Occipital lobe (tissue), 2 donors: ENCODE measurements around the gene GRK2. TPM values are rescaled to one million over a fixed set of nuclear protein-coding genes. Genes with fewer than 3 reads are reported as not detected.
A peak's percentile ranks its signal among the peaks of the same experiment; 100 is the strongest.

Experiments used
- DNase-seq: peaks from one replicate; lab custom pipeline; 2025; lab: John Stamatoyannopoulos, UW
- total RNA-seq: library from RNA; depleted of rRNA; stranded (reverse); fragments of >200 nt; gene quantifications from one replicate; pipeline ENCODE4 v1.2.3, GENCODE V29; 2014

The GRK2 gene
- total RNA-seq, 1 donor from 2014 or later: 44.9 TPM

DNA sequence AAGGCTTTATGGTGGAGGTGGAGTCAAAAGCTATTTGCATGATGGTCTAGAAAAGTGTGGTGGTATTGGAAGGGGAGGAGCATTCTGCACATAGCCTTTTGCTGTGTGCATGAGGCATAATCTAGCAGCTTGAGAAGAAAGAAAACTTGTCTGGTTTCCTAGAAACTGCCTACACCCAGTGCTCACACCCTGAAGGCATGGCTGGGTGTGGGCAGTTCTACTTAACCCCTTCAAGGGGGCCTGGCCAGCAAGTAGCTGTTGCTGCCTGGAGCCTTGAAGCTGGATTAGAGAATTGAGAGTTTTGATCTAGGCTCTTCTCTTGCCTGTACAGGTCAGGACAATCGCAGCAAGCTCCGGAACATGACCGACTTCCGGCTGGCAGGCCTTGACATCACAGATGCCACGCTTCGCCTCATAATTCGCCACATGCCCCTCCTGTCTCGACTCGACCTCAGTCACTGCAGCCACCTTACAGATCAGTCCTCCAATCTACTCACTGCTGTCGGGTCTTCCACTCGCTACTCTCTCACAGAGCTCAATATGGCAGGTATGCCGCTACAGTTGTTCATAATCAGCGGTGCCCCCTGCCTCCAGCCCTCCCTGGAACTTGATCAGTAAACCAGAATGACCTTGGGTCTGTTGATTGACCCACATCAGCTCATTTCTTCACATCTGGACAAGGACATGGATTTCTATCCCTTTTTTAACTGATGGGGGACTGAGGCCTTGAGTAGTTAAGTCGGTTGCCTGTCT is 12.2 kb upstream of the GRK2 start:
- no peak for DNase-seq

DNA sequence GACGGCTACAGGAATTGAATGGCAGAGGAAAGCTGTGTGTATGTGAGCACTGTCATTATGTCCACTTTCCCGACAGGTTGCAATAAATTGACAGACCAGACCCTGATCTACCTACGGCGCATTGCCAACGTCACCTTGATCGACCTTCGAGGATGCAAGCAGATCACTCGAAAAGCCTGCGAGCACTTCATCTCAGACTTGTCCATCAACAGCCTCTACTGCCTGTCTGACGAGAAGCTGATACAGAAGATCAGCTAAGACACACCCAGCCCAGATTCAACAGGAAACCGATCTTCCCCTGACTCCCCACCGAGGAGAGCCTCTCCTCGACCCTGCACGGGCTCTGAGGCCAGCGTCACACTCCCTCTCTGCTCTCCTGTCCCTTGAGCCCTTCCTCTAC is 11.5 kb upstream of the GRK2 start:
- no peak for DNase-seq

DNA sequence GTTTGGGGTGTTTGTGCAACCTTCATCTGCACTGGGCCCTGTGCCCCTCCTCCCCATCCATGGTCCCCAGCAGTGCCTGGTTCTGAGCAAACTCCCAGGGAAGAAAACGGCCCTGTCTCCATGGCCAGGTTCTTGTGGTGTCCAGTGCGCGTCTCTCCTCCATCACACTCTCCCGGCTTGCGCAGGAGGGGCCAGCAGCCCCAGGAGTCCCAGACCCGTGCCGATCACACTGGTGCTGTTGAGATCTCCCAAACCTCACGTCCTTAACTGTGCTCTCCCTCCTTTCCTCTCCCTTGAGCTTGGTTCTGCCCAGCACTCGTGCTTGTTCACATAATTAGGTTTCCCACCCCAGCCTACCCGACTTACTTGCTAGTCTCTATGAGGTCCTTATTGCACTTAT is 10.9 kb upstream of the GRK2 start:
- DNase-seq: no peak

DNA sequence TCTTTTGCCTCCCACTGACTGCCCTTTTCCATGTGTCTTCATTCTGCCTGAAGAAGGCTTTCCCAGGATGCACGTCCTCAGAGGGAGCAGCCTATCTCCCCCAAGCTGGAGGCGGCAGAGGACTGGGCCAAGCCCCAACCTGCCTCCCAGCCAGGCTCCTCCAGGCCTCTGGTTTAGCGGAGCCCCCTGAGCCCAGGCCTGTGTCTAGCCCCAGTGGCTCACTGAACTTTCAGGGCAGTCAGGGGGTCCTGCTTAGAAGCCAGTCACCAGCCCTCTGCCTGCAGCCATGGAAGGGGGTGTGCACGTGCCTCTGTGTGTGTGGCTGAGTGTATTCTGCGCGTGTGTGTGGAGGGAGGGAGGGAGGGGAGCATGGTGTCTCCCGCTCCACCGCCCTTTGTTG is 10.4 kb upstream of the GRK2 start:
- no peak for DNase-seq

DNA sequence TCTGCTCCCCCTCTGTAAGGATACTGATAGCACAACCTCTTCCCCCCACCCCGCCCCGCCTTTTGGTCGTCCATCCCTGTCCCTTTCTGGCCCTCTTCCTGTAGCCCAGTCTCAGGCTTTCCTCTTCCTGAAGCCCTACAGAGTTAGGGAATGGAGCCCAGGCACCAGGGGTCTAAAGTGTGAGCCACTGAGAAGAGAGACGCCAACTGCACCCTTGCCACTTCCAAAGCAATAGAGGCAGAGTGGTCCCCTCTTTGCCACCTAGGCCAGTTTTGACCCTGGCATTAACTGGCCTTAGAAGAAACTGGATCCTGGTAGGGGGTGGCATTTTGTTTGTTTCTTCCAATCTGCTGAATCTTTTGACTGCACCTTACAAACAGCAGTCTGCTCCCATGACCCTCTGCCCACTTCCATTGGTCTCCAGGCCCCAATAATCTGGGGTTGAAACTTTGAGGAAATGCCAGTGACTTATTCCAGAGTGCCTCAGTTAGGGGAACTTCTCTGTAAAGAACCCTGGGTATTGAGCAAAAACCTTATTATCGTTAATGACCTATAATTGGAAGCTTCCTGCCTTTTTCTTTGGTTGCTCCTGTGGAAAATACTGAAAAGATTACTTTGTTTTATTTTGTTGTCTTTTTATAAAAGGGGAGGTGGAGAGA is 9.7 kb upstream of the GRK2 start:
- DNase-seq: no peak

DNA sequence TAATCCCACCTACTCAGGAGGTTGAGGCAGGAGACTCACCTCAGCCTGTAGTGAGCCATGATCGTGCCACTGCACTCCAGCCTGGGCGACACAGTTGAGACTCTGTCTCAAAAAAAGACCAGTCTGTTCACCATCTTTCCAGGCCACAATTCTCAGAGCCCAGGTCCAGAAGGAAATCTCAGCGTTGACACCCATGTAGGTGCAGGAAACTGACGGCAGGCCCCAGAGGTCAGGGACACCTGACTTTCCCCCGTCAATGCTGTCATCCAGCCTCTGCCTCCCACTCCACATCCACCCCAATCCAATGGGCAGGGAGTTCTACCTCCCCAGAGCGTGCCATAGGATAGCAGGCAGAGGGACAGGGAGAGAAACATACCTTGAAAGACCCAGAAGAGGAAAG is 5.9 kb upstream of the GRK2 start:
- DNase-seq: no peak

DNA sequence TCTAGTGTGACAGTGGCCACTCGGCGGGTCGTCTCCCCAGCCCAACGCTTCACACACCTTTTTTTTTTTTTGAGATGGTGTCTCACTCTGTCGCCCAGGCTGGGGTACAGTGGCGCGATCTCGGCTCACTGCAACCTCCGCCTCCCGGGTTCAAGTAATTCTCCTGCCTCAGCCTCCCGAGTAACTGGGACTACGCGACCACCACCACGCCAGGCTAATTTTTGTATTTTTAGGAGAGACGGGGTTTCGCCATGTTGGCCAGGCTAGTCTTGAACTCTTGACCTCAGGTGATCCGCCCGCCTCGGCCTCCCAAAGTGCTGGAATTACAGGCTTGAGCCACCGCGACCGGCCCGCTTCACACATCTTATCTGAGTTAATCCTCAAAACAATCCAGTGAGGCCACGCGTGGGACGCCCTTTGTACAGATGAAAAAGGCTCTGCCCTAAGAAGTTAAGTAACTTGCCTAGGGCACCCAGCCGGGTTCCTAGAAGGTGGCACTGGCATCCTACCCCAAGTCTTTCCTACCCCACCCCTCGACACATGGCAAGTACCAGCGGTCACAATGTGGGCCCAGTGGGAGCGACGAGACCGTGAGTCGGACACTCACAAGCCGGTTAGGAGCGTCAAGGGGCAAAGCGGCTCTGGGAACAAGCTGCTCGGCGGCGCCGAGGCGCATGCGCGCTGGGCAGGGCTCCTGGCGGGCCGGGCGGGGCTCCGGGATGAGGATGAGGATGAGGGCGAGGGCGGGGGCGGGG is 5.2 kb upstream of the GRK2 start:
- DNase-seq: peak; percentile 38

DNA sequence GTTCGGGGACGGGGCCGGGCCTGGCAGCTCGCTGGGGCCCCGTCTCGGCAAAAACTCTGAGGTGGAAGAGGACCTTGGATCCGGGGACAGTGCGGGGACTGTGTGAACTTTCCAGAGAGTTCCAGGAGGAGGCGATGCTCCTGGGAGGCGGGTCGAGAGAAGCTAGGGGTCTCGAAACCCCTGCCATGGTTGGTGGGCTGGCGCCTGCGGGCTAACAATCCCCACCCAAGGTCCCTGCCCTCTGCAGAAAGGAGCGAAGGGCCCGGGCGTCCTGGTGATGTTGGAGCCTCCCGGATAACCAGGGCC is 4.7 kb upstream of the GRK2 start:
- no peak for DNase-seq

DNA sequence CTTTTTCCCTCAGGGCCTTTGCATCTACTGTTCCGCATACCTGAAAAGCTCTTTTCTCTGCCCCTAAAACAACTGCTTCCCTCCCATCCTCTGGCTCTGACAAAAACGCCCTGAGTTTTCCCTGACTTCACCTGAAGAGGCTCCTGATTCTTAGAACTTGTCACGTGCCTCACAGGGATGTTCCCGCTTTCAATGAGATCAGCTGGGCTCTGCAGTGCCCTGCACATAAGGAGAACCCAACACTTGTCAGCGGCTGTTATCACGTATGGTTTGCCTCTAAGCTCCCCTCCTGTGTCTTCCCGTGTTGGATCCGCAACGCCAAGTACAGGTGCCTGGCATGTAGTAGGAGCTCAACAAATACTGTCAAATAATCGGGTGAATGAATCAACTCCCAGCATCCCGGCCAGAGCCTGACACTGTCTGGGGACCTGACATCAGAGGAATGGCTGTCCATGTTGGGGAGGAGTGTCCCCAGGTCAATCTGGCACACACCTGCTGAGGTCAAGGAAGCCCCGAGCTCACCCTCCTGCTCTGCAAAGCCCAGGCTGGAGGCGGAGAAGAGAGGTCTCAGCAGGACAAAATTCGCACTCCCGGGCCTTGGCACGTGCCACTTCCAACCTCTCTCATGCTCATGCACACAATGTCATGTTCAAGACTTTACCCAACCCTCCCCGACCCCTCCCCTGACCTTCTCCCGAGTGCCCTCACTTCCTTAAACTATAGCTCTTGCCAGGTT is 4.2 kb upstream of the GRK2 start:
- DNase-seq: no peak

DNA sequence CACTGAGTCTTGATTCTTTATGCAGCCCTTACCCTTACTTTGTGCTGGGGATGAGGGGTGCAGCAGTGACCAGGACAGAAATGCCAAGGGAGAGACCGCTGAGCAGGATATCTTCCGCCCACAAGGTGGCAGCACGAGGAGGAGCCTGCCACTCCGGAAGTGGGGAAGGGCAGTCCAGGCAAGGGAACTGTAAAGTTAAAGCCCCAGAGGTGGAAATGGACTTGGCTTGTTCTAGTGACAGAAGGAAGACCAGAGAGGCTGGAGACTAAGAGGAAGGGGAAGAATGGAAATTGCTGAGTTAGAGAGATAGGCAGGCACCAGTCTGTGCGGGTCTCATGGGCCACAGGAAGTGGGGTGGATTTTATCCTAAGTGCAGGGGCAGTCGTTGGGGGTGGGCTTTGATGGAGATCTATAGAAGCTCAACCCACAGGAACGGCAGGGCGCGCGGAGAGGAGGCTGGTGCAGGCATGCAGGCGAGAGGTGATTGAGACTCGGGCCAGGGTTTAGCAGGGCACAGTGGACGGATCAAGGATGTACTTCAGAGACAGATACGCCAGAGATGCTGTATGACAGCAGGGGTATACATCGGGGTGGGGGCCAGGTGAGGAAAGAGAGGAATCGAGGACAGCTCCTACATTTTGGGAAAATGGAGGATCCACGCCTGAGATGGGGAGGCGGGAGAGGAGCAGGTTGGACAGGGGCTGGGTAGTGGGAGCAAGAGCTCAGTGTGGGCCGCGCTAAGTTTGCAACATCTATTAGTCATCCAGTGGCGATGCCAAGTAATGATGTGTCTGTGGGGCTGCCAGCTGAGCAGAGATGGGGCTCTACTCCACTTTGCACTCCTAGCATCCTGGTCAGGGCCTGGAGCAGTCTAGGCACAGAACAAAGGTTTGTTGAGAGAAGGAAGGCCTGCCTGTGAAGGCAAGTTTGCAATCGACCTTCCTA is 3.3 kb upstream of the GRK2 start:
- DNase-seq: peak; percentile 53

DNA sequence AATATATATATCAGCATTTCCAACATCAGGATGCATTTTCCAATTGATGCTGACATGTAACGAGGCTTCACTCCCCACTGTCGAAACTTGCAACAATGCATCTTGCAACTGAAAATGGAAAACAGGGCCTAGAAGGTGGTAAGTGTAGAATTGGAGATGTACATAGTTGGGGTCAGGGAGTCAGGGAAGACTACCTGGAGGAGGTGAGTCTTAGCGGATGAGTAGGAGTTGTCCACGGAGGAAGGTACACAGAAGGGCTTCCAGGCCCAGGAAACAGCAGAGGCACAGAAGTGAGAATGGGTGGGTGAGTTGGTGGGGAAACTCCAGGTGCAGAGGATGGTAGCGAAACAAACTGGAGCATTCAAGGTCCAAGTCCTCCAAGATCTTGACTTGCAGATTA is 2.0 kb upstream of the GRK2 start:
- no peak for DNase-seq

DNA sequence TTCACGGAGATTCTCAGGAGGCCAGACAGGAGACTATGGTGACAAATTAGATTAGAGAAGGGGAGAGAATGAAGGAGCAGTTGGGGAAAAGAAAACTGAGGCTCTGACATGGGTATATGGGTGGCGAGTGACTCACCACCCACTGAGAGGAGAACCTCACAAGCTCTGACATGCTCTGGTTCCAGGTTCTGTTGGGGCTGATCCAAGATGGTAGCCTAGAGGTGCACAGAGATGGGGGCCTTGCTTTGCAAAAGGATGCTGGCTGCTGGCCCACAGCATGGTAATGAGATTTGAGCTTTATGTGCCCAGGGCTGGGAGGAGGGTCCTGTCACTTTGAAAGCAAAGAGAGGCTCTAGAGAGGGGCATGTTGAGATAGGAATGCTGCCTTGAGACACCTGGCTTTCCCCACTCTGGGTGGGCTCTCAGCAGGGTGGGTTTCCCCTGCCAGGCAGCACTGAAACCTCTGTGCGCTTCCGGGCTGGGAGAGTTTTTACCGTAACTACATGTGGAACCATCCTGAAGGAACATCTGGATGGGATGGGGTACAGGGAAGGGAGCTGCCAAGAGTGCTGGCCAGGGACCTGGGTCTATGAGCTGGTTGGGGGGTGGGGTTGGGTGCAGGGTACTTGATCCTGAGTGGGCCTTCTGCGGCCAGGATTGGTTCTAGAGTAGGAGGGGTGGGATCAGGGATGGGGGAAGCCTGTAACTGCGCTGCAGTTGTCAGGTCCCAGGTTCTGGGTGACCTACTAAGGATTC is 1.2 kb upstream of the GRK2 start:
- no peak for DNase-seq

DNA sequence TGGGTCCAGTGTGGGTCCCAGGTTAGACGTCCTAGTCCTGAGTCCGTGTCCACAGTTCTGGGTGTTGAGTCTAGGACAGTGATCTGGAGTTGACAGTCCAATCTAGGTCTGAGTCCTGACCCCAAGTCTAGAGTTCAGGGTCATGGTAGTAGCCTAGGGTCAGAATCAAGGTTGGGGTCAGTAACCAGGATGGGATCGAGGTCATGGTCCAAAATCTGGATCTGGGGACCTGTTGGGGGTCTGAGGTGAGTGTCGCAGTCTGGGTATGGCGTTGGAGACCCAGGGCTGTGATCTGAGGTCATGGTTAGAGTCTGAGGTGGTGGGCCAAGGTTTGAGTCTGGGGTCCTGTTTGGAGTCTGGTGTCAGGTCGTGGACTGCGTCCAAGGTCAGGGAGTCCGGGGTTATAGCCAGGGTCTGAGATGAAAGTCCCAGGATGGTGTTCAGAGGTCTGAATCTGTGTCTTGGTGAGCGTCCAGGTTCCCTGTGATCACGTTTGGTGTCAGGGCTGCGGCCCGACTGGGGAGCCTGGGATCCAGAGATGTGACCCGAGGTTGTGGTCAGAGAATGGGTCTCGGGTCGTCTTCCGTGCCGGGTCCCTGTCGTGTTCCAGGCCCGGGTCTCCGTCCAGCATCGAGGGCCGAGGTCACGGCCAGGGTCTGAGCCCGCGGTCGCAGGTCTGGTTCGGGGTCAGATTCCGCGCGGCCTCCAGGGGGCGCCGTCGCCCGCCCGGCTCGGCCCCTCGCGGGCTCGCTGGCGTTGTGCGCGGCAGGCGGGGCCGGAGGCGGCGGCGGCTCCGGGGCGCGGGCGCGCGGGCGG is 432 bp upstream of the GRK2 start:
- peak; percentile 36 for DNase-seq

DNA sequence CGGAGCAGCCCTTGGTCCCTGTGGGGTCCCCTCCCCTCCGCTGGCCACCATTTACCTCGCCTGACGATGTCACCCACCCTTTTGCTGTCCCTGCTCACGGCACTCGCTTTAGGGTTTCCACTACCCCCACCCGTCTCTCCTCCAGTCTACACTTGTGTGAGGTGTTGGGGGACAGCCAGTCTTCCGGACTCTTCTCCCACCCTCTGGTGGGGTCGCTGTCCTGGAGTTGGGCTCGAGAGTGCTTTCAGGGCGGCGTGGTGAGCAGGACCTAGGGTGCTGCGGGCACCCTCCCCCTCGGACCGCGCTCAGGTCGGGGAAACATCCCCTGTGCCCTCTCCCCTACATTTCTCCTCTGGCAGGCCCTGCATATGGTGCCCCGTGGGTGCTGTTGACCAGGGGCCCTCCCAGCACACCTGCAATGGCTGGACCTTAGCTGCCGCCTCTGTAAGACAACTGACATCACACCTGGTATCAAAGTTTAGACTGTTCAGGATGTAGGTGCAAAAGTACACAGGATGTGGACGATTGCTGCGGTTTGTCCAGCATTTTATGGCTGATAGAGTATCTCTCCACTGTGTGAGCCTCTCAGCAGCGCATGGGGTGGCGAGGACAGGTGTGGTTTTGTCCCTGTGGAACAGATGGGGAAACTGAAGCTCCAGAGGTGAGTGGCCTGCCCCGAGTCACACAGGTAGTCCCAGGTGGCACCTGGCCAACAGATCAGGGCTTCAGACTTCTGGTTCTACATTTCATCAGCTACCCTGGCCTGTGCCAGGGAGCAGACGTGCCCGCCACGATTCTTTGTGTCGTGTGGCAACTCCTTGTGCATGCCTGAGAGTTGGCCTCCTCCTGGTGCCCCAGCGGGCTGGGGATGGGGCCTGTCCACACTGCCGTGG is 1.2 kb downstream of the GRK2 start:
- no peak for DNase-seq

DNA sequence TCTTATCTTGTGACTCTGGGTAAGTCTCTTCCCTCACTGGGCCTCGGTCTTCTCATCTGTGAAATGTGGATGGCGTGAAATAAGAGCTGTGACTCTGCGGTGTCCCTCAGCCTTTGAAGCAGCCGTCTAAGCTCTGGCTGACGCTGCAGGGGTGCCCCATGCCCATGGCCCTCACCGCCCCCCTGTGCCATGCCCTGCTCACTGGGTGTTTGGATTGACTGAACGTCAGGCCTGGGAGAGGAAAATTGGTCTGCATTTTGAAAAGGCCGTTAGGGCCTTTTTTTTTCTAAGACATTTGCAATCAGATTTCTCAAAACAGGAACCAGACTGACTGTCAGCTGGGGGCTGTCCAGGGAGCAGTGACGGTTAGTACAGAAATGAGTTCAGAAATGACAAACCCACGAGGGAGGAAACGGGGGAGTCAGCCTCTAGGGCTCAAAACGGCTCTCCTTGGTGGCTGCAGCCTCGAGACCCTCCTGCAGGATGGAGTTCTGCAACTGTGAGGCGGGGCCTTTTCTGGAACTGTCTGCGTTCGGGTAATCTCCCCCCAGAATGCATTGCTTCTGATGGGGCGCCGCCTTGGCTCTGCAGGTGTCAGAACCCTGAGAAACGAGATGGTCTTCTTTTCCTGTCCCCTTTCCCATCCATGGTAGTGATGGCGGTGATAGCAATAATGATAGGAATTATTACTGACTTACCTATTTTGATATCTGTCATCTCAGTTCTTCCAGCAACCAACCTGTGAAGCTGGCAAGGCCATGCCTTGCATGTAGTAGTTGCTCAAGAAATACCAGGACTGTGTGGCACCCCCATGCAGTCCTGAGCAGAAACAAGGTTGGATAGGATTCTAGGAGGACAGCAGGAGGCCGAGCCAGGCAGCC is 2.0 kb downstream of the GRK2 start:
- no peak for DNase-seq

DNA sequence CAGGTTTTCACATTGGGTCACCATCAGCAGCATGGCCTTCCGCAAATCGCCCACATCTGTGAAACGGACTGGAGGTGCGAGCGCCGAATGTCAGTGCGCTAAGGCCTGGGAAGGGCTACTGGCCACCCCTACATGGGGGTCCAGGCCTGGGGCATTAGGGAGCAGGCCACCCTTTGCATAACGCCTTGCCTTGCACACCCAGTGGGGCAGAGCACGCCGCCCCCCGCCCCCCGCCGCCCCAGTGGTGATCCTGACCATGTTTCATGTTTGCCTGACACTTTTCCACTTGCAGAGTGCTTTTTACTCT is 2.6 kb downstream of the GRK2 start:
- DNase-seq: no peak

DNA sequence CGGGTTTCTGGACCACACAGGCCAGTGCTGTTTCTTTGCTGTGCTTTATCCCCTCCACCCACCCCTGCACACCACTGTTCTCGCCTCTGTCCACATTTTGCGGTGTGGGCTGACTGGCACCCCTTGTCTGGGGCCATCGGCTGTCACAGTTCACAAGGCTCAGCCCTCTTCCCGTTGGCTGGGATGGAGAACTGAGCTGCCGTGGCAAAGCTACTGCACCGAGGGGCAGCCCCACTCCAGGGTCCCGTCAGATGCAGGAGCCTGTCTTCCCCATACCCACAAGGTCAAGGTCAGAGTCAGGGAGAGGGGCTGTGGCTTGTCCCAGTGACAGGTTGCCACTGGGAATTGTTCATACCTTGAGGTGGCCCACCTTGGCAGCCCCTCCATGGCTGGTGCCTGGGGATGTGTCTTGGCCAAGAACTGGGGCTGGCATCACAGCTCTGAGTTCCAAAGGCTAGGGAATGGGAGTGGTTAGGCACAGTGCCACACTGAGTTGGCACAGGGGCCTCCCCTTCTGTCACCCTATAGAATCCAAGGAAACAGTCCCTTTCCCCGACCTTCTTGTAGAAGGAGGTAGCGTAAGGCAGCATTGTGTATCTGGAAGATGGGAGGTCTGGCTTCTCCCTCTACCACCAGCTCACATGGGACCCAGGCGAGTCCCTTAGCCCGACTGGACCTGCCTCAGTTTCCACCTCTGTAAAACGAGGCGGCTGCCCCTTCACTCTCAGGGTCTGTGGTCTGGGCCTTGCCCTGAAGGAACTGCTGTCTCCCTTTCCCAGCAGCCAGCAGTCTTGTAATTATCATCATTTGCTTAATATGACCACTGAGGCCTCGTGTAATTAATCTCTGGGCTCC is 3.4 kb downstream of the GRK2 start:
- no peak for DNase-seq
